HG02763 (cell line): ENCODE data around the gene SLC7A7.
A peak's percentile ranks its signal among the peaks of the same experiment; 100 is the strongest.
"Not testable (repeated sequence)": the region's sequence is repeated elsewhere in the genome, so short reads cannot be mapped to it uniquely, and the experiment has no call there.

ENCODE experiments used
- ATAC-seq: cut with Tn5 transposase; IDR thresholded peaks from one replicate; pipeline ENCODE4 v1.9.1; 2021; ENCODE audit warnings: mild to moderate bottlenecking, moderate library complexity; ENCODE audit not compliant: unreplicated experiment

SLC7A7 gene

DNA sequence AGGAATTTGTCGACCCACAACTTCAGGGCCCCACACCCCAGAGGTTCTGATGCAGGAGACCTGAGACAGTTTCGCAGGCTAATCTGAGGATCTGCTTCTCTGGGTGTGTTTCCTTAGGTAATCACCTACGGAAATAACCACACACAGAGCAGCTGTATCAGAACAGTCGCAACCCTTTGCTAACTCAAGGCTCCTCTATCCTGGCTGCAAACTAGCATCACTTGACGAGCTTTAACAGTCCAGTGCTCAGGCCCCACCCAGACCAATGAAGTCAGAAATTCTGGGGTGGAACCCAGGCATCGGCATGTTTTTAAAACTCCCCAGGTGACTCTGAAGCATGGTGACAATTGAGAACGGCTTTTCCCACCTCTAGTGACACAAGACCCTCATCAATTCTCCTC, 20.7 kb downstream of the SLC7A7 start:
- no peak for ATAC-seq

DNA sequence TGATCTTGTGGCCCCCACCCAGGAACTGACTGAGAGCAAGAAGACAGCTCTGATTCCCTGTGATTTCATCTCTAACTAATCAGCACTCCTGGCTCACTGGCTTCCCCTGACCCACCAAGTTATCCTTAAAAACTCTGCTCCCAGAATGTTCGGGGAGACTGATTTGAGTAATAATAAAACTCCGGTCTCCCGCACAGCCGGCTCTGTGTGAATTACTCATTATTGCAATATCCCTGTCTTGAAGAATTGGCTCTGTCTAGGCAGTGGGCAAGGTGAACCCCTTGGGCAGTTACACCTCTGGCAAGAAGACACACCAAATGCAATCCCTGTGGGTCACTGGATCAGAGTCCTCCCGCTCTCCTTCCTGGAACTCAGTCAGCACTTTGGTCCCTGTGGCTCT, 21.3 kb downstream of the SLC7A7 start:
- no peak for ATAC-seq

DNA sequence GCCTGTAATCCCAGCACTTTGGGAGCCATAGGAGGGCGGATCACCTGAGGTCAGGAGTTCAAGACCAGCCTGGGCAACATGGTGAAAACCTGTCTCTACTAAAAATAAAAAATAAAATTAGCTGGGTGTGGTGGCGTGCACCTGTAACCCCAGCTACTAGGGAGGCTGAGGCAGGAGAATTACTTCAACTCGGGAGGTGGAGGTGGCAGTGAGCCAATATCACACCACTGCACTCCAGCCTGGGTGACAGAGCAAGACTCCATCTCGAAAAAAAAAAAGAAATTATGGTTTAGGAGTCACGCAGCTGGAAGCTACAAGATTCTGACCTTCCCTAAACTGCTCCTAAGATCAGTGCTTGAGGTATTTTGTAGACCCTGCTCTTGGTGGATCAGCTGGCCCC, 21.7 kb downstream of the SLC7A7 start:
- not testable (repeated sequence) for ATAC-seq

DNA sequence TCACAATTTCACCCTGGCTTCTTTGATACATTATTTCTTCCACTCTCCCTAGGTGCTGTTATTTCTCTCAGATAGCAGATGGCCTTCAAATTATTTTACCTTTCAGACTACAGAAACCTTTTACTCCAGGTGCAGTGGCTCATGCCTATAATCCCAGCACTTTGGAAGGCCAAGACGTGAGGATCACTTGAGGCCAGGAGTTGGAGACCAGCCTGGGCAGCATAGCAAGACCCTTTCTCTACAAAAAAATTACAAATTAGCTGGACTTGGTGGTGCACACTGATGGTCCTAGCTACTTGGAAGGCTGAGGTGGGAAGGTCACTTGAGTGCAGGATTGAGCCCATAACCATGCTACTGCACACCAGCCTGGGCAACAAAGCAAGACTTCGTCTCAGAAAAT, 23.1 kb downstream of the SLC7A7 start:
- ATAC-seq: no peak

DNA sequence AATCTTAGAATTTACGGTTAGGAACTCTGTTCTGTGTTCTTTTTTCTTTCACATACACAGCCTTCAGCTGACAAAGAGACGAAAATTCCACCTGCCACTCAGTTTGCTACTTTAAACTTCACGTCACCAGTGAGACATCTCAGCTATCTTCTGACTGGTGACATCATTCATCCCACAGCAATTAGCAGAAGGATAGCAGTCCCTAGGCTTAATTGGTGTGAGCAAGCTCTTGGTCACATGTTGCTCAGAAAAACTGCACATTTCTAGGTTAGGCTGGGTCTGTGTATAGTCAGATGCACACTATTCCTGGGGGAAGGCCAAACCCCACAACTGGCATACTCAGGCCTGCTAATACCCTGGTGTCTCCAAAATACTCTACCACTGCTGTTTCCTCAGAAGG, 23.9 kb downstream of the SLC7A7 start:
- no peak for ATAC-seq

DNA sequence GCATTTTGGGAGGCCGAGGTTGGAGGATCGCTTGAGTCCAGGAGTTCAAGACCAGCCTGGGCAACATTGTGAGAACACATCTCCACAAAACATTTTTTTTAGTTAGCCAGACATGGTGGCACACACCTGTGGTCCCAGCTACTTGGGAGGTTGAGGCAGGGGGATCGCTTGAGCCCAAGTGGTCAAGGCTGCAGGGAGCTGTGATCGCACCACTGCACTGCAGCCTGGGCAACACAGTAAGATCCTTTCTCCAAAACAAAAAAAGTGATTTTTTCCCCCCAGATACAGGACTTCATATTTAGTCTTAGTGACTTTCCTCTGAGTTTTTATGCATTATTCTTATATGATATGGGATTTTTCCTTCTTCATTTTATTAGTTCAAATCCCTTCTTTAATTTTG, 28.6 kb downstream of the SLC7A7 start:
- ATAC-seq: no peak

DNA sequence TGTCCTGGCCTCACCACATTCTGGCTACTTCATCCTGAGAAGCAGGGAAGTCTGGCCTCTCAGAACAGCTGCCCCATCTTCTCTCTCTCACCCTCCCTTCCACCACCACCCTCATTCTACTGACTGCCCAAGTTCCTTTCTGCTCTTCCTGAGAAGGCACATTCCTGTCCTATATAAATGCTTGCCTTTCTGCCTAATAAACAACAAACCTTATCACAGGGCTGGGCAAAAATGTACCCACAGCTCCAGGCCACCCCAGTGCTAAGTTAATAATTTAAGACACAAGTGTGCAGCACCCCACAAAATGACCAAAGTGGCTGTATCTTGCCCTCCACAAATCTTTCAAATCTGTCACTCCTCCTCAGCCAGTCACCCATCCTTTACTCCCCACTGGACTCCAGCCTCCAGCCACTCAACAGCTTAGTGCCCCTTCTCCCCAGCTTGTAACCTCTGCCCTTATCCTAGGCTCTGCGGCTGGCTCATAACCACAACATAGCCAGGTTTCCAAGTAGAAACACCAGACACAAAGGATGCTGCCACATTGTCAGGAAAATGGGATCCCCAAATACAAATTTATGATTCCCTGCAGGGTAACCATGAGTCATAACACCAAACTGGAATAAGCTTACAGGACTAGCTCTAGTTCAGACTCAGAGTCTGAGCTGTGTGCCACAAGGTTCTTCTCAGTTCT, 33.8 kb downstream of the SLC7A7 start:
- no peak for ATAC-seq

DNA sequence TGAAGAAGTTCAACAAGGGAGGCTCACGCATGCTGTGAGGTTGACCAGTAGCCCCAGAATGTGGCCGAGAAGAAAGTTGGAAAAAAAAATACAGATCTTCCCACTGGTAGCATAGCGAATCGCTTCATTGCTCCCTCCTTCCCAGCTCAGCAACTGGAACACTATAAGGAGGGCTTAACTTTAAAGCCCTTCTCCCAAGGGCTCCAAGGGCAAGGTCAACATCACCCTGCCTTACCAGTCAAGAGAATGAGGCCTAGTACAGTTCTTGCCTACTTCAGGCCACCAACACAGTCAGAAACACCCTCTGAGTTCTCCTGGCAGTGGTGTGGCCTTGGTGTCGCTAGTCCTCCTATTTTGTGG, 34.3 kb downstream of the SLC7A7 start:
- ATAC-seq: no peak

DNA sequence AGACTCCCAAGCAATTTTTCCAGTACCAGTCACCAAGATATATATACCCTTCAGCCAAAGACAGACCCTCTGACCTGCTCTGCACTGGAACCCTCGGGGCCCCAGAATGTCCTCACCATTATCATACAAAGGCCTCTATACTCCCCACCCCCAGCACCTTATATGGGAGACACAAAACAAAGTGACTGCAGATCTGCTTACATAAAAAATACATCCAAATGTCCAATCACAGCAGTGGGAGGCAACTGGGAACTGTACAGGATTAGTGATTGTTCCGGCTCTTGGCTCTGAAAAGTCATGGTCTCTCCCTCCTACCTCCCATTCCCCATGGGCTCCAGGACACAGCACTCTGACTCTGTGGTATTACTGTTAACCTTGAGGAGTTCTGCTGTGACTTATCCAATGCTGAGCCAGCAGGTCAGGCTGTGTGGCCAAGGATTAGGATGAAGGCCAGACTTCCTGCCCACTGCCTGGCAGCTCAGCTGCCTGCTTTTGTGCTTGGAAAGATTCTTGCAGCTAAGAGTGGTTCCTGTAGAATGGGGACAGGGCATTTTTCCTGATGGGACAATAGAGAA, 35.0 kb downstream of the SLC7A7 start:
- no peak for ATAC-seq

DNA sequence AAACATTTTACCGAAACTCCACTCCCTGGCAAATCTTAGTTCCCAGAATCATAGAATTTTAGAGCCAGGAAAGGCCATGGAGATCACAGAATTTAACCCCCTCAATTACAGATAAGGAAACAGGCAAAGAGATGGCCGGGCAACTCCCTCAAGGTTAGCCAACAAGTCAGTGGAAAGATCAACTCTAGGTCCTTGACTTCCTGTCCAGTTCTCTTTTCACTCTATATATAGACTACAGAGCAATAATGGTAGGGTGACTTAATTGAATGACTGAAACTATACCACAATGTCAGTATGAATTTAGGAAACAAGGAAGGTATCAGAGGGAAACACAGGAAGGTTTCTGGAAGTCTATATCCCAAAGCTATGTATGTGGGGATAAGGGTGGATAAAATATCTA, 37.2 kb downstream of the SLC7A7 start:
- no peak for ATAC-seq

DNA sequence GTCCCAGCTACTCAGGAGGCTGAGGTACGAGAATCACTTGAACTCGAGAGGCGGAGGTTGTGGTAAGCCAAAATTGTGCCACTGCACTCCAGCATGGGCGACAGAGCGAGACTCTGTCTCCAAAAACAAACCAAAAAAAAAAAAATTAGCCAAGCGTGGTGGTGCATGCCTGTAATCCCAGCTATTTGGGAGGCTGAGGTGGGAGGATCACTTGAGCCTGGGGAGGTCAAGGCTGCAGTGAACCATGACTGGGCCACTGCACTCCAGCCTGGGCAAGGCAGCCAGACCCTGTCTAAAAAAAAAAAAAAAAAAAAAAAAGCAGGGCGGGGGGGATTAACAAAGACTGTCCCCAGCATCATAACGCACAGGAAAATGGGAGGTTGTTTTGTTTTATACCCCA, 38.4 kb downstream of the SLC7A7 start:
- ATAC-seq: not testable (repeated sequence)

DNA sequence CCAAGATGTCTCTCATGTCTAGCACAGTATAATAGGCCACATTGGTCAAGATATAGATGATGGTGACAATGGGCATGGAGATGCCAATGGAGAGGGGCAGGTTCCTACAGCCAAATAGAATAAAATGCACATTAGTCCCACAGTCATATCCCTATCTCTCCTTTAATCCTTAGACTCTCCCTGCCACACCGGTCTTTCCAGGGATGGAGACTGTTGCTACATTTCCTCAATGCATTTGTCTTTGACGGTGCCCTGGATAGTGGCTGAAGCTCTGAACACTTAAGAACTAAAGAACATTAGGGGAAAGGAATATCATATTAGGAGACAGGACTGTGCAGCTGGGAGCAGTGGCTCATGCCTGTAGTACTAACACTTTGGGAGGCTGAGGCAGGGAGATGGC, 39.0 kb downstream of the SLC7A7 start:
- no peak for ATAC-seq

DNA sequence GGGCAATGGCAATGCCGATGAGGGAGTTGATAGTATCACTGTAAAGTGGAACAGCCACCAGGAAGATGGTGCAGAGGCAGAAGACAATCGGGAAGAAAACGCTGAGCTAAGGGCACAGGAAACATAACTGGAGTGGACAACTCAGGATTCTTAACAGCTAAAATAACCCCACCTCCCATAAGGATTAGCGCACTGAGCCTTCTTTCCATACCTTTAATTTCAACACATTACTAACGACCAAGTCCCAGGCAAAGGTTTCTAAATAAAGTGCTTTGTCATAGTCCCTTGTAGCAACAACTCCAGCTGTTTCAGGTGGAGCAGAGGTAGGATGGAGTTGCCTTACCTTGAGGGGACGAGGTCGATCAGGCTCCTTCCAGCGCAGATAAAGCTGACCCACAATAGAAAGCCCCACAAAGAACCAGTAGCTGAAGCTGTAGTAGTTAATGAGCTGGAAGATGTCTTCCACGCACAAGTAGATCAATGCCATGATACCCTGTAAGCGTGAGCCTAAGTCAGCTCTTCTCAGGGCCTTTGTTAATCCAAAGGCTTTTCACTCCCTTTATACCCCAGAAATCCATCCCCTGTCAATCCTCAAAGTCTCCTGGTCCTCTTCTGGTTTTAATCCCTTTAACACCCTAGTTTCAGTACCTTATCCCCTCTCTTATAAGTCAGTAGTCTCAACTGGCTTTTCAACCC, 41.1 kb downstream of the SLC7A7 start:
- ATAC-seq: no peak

DNA sequence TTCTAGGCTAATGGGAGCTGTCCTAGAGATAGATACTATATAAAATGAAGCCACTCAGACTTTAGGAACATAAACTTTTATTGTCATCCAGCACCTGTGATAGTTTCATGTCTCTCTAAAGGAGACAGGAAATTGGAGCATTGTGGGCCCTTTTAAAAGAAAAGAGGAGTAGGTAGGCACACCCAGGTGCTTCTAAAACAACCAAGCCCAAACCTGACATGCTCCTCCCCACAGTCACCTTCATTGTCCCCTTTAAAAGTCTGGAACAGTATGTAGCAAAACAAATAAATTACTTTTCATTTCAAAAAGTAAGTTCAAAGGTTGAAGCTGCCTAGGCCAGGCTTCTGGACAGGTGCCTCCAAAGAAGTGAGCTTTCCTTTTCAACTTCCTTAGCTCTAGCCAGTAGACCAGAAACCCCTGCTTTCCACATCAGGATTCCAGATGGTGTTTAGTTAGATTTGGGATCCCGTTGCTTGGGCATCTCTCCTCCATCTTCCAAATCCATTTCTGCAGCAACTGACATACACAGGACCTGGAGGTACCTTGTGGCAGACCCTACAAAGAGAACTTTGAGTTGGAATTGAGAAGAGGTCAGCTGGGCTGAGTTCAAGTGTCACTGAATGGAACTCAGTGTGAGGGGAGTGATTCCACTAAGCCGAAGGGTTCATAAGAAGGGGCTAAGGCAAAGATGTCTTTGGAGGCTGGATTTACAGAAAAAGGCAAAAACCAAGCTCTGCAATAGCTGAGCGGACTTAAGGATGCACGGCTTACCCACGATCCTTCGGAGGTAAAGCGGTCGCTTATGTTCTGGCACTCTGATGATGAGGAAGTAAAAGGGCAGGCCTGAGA, 41.8 kb downstream of the SLC7A7 start:
- no peak for ATAC-seq

DNA sequence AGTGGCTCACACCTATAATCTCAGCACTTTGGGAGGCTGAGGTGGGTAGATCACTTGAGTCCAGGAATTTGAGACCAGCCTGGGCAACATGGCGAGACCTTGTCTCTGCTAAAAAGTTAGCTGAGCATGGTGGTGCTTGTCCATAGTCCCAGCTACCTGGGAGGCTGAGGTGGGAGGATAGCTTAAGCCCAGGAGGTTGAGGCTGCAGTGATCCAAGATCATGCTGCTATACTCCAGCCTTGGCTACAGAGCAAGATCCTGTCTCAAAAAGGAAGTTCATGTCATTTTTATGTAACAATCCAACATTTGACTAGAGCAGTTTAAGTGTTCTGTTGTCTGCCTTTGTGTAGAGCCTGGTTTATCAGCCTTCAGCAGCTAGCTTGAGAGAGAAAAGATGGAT, 42.5 kb downstream of the SLC7A7 start:
- ATAC-seq: no peak

DNA sequence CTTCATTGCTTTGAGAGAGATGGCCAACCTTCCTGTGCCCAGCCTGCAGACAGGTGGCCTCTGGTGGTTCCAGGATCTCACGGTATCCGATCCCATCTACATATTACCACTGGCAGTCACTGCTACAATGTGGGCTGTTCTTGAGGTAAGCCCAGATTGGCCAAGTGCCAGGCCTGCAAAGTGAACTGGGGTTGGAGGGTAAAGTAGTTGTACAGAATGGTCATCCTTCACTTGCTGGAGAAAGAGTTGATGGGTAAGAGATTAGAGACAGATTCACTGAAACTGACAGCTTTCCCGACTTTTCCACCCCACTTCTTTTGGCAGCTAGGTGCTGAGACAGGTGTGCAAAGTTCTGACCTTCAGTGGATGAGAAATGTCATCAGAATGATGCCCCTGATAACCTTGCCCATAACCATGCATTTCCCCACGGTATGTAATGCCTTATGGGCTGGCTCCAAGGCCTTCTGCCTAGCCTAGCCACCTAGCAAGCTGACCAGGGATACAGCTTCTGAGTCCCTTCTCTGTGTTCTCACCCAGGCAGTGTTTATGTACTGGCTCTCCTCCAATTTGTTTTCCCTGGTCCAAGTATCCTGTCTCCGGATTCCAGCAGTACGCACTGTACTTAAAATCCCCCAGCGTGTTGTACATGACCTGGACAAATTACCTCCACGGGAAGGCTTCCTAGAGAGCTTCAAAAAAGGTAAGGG, 44.6 kb downstream of the SLC7A7 start:
- no peak for ATAC-seq

DNA sequence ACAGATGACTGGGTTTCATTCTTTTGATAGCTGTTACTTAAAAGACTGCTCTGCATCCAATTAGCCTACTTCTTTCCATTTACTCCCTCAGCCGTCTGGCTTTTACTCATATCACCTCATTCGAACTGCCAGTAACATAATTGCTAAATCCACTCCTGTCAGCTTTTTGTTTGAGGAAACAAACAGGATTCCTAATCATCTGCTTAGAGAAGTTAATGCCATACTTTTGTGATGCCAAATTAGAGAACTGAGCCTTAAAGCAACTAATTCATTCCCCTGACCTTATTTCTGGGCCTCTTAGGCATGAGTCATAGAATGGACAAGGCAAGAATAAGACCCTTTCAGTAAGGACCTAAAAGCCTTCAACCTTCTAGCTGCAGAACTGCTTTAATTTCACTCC, 45.9 kb downstream of the SLC7A7 start:
- no peak for ATAC-seq

DNA sequence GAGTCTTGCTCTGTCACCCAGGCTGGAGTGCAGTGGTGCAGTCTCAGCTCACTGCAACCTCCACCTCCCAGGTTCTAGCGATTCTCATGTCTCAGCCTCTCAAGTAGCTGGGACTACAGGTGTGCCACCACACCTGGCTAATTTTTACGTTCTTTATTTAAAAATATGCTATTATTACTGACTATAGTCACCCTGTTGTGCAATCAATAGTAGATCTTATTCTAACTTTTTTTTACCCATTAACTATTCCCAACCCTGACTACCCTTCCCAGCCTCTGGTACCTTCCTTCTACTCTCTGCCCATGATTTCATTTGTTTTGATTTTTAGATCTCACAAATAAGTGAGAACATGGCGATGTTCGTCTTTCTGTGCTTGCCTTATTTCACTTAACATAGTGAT, 46.3 kb downstream of the SLC7A7 start:
- no peak for ATAC-seq

DNA sequence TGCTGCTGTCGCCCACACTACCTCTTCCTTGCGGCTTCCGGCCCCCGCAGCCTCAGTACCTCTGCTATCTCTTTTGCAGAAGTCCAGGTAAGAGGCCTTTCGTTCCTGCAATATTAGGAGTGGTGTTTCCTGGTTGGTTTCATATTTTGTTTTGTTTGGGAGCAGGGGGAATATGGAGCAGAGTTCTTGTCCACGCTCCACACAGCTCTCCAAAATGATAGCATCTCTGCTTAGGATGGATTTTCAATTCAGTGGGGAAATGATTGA, 48.0 kb downstream of the SLC7A7 start:
- ATAC-seq: no peak

DNA sequence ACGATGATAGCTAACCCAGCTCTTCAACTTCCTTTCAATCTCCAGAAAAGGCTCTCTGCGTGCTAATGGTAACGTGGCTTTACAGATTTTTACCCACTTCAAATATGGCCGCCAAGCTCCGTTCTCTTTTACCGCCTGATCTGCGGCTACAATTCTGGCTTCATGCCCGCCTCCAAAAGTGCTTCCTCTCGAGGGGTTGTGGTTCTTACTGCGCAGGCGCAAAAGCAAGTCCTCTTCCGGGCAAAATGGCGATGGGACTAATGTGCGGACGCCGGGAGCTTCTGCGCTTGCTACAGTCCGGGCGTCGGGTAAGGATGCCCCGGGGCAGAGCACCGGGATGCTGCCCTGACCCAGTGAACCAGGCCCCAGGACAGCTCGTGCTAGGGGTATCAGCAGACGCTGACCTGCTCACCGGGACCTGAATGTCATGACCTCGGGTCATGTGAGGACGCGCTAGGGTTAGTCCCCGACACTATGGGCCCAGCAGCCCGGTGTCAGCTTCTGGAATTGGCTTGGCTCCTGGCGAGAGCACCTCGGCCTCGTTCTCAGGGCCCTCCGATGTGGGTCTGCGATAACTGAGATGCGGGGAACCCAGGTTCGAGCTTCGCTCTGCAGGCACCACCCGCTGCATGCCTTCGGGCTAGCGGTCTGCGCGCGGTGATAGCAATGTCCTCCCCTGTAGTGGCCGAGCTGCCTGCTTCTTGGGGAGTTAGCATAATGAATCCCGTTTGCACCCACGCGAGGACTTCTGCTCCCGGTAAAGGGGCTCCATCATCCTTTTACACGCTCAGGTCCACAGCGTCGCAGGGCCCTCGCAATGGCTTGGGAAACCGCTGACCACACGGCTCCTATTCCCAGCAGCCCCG, 48.5 kb downstream of the SLC7A7 start, which contains the start of gene OXA1L:
OXA1L (plus strand) TSS at position 232 of the 866 bp plus-strand sequence; CDS start at position 246, 14 bp downstream.
- peak; percentile 76 for ATAC-seq
